ENCODE results near the gene TANGO2.

TANGO2 gene

DNA sequence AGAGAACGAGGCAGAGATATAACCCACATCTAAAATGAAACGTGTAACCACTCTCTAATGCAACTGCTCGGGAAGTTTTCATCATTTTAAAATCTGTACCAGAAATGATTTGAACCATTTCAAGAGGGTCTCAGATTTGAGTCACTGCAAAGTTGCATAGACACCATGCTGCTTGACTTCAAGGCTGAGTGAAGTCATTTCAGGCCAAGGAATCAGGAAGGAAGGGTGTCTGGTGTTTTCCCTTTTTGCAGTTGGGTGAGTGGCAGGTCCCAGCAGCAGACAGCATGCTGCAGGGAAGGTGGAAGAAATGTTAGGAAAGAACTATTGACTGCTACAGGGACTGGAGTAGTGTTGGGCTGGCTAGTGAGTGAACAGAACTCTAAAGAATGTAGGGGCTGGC is 16.5 kb downstream of the TANGO2 start:
- no peak overlapping the region for H3K27ac ChIP-seq (ENCODE audit: low read length)

GRCh38 chr22:20038574-20038973 is 17.7 kb downstream of the TANGO2 start:
- no peak overlapping the region for H3K4me3 ChIP-seq (ENCODE audit: low read length)
- no CpG with 5 or more reads among the region's 7 CpGs for WGBS (ENCODE audit: insufficient coverage, insufficient read length)
- H3K4me1 ChIP-seq (ENCODE audit: control insufficient read depth, insufficient read depth, low read length) = no peaks in the 10 kb centered on the region; the same call in 1 of the 2 replicates

More for the DNA sequence above, 16.5 kb downstream of the TANGO2 start:
- H3K9me3 ChIP-seq (ENCODE audit: control insufficient read depth, insufficient read depth, low read length) = no peaks in the 10 kb centered on the region
- no peaks in the 10 kb centered on the region for H3K36me3 ChIP-seq (ENCODE audit: control insufficient read depth, insufficient read depth, low read length)
- no peaks in the 10 kb centered on the region; the same call in 1 of the 2 replicates for H3K4me1 ChIP-seq (ENCODE audit: control insufficient read depth, insufficient read depth, low read length)
- no peaks in the 10 kb centered on the region for H3K27me3 ChIP-seq (ENCODE audit: control insufficient read depth, insufficient read depth, low read length)
- H3K4me3 ChIP-seq (ENCODE audit: low read length) = no peak overlapping the region
- no CpG with 5 or more reads among the region's 3 CpGs for WGBS (ENCODE audit: insufficient coverage, insufficient read length)
- no peak for DNase-seq (ENCODE audit: low read depth, low spot score)

GRCh38 chr22:20039683-20040325 is 18.9 kb downstream of the TANGO2 start:
- no peak for DNase-seq (ENCODE audit: low read depth, low spot score)
- Histone ChIP-seq H3K36me3 (ENCODE audit: control insufficient read depth, insufficient read depth, low read length) (no peaks in the 10 kb centered on the region), H3K4me3 (ENCODE audit: low read length) (no peak overlapping the region), H3K27me3 (ENCODE audit: control insufficient read depth, insufficient read depth, low read length) (no peaks in the 10 kb centered on the region), H3K27ac (ENCODE audit: low read length) (no peak overlapping the region), H3K4me1 (ENCODE audit: control insufficient read depth, insufficient read depth, low read length) (no peaks in the 10 kb centered on the region; the same call in 1 of the 2 replicates), H3K9me3 (ENCODE audit: control insufficient read depth, insufficient read depth, low read length) (no peaks in the 10 kb centered on the region)
- no CpG with 5 or more reads among the region's 9 CpGs for WGBS (ENCODE audit: insufficient coverage, insufficient read length)

More at GRCh38 chr22:20038574-20038973, 17.7 kb downstream of the TANGO2 start:
- H3K9me3 ChIP-seq (ENCODE audit: control insufficient read depth, insufficient read depth, low read length) = no peaks in the 10 kb centered on the region
- no peak overlapping the region for H3K27ac ChIP-seq (ENCODE audit: low read length)
- H3K36me3 ChIP-seq (ENCODE audit: control insufficient read depth, insufficient read depth, low read length) = no peaks in the 10 kb centered on the region
- DNase-seq (ENCODE audit: low read depth, low spot score) = no peak
- no peaks in the 10 kb centered on the region for H3K27me3 ChIP-seq (ENCODE audit: control insufficient read depth, insufficient read depth, low read length)

GRCh38 chr22:20040327-20041200 is 19.7 kb downstream of the TANGO2 start:
- no CpG with 5 or more reads among the region's 7 CpGs for WGBS (ENCODE audit: insufficient coverage, insufficient read length)
- Histone ChIP-seq H3K27me3 (ENCODE audit: control insufficient read depth, insufficient read depth, low read length) (no peaks in the 10 kb centered on the region), H3K9me3 (ENCODE audit: control insufficient read depth, insufficient read depth, low read length) (no peaks in the 10 kb centered on the region), H3K27ac (ENCODE audit: low read length) (no peak overlapping the region), H3K4me1 (ENCODE audit: control insufficient read depth, insufficient read depth, low read length) (no peaks in the 10 kb centered on the region), H3K36me3 (ENCODE audit: control insufficient read depth, insufficient read depth, low read length) (no peaks in the 10 kb centered on the region), H3K4me3 (ENCODE audit: low read length) (no peak overlapping the region)
- DNase-seq (ENCODE audit: low read depth, low spot score) = no peak

DNA sequence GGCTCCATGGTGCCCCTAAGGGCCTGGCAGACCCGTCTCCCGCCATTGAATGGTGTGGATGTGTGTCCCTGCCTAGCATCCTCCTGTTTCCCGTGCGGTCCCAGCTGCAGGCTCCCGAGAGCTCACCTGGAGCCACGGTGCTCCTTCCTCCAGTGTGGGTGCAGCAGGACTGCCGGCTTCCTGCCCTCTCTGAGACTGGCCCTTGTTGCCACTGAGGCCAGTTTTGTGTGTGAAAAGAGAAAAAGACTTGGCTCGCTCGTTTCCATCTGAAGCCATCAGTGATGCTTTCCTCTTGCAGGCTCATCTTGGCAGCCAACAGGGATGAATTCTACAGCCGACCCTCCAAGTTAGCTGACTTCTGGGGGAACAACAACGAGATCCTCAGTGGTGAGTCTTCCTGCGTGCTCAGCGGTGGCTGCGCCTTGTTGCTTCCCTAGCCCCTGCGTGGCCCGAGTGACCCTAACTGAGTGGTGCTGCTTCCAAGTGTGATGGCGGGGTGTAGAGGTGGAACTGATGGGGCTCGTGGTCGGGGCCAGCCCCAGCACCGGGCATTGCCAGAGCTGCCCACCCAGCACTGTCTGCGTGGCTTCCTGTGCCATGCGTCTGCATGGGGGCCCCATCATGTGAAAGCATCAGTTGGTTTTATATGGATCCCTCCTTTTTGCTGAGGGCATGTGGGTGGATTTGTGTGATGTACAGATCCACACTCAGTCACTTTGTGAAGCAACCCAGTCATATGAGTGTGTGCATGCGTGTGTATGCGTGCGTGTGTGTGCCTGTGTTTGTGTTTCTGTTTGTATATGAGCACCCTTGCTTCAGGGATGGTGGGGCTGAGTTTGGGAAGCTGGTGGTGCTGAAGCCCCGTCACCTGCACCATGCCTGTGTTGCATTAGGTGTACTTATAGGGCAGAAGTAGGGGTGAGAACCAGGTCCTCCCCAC is 22.4 kb downstream of the TANGO2 start:
- Histone ChIP-seq H3K4me1 (ENCODE audit: control insufficient read depth, insufficient read depth, low read length) (no peaks in the 10 kb centered on the region), H3K27ac (ENCODE audit: low read length) (no peak overlapping the region)

DNA sequence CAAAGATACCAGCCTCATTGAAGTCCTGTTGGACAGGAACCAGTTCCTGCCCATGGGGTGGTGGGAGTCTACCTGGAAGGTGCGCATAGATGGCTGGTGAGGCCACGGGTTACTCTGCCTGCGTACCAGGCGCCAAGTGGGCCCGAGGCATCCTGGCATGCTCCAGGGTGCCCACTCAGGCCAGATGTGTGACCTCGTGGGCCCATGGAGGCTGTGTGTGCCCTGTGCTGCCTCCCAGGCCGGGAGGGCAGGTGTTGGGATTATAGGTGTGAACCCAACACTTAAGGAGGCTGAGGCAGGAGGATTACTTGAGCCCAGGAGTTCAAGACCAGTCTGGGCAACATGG is 23.1 kb downstream of the TANGO2 start:
- no CpG with 5 or more reads among the region's 7 CpGs for WGBS (ENCODE audit: insufficient coverage, insufficient read length)
- Histone ChIP-seq H3K4me1 (ENCODE audit: control insufficient read depth, insufficient read depth, low read length) (no peaks in the 10 kb centered on the region), H3K4me3 (ENCODE audit: low read length) (no peak overlapping the region), H3K36me3 (ENCODE audit: control insufficient read depth, insufficient read depth, low read length) (no peaks in the 10 kb centered on the region), H3K9me3 (ENCODE audit: control insufficient read depth, insufficient read depth, low read length) (no peaks in the 10 kb centered on the region), H3K27ac (ENCODE audit: low read length) (no peak overlapping the region), H3K27me3 (ENCODE audit: control insufficient read depth, insufficient read depth, low read length) (no peaks in the 10 kb centered on the region)
- DNase-seq (ENCODE audit: low read depth, low spot score) = no peak

More for the DNA sequence above, 22.4 kb downstream of the TANGO2 start:
- Histone ChIP-seq H3K9me3 (ENCODE audit: control insufficient read depth, insufficient read depth, low read length) (no peaks in the 10 kb centered on the region), H3K4me3 (ENCODE audit: low read length) (no peak overlapping the region), H3K27me3 (ENCODE audit: control insufficient read depth, insufficient read depth, low read length) (no peaks in the 10 kb centered on the region), H3K36me3 (ENCODE audit: control insufficient read depth, insufficient read depth, low read length) (no peaks in the 10 kb centered on the region)
- no peak for DNase-seq (ENCODE audit: low read depth, low spot score)
- WGBS (ENCODE audit: insufficient coverage, insufficient read length) = no CpG with 5 or more reads among the region's 26 CpGs

GRCh38 chr22:20044495-20045151 is 23.7 kb downstream of the TANGO2 start:
- Histone ChIP-seq H3K9me3 (ENCODE audit: control insufficient read depth, insufficient read depth, low read length) (no peaks in the 10 kb centered on the region), H3K4me3 (ENCODE audit: low read length) (no peak overlapping the region), H3K36me3 (ENCODE audit: control insufficient read depth, insufficient read depth, low read length) (no peaks in the 10 kb centered on the region), H3K27ac (ENCODE audit: low read length) (no peak overlapping the region), H3K27me3 (ENCODE audit: control insufficient read depth, insufficient read depth, low read length) (no peaks in the 10 kb centered on the region), H3K4me1 (ENCODE audit: control insufficient read depth, insufficient read depth, low read length) (no peaks in the 10 kb centered on the region)
- no peak for DNase-seq (ENCODE audit: low read depth, low spot score)
- no CpG with 5 or more reads among the region's 10 CpGs for WGBS (ENCODE audit: insufficient coverage, insufficient read length)

DNA sequence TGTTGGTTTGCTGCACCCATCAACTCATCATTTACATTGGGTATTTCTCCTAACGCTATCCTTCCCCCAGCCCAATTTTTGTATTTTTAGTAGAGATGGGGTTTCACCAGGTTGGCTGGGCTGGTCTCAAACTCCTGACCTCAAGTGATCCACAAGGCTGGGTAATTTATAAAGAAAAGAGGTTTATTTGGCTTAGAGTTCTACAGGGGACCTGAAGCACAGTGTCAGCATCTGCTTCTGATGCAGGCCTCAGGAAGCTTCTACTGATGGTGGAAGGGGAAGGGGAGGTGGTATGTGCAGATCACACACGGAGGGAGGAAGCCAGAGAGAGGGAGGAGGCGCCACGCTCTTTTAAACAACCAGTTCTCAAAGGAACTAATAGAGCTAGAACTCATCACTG is 25.8 kb downstream of the TANGO2 start:
- no CpG with 5 or more reads among the region's 4 CpGs for WGBS (ENCODE audit: insufficient coverage, insufficient read length)

DNA sequence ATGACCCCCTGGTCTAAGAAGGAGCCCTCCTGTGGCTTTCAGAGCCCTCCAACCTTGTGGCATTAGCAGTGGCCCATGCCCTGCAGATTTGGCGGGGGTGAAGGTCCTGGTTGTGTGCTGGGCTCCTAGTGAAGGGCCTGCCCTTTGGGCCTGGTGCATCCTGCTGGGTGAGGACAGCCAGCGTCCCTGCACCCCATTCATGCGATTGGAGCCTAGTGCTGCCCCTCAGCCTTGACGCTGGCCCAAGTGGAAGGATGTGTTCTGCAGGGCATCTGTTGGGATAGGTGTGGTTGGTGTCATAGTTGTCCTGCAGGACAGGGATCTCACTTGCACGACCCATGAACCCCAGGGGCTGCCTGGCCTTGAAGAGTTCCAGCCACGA is 31.0 kb downstream of the TANGO2 start:
- no peak for DNase-seq (ENCODE audit: low read depth, low spot score)
- WGBS (ENCODE audit: insufficient coverage, insufficient read length) = no CpG with 5 or more reads among the region's 6 CpGs
- Histone ChIP-seq H3K4me1 (ENCODE audit: control insufficient read depth, insufficient read depth, low read length) (no peaks in the 10 kb centered on the region), H3K27ac (ENCODE audit: low read length) (no peak overlapping the region), H3K27me3 (ENCODE audit: control insufficient read depth, insufficient read depth, low read length) (no peaks in the 10 kb centered on the region), H3K4me3 (ENCODE audit: low read length) (no peak overlapping the region), H3K36me3 (ENCODE audit: control insufficient read depth, insufficient read depth, low read length) (peaks cover 3% of the 10 kb centered on the region; the same call in 1 of the 2 replicates), H3K9me3 (ENCODE audit: control insufficient read depth, insufficient read depth, low read length) (no peaks in the 10 kb centered on the region)

More for the DNA sequence above, 25.8 kb downstream of the TANGO2 start:
- DNase-seq (ENCODE audit: low read depth, low spot score) = no peak
- no peaks in the 10 kb centered on the region for H3K9me3 ChIP-seq (ENCODE audit: control insufficient read depth, insufficient read depth, low read length)
- H3K36me3 ChIP-seq (ENCODE audit: control insufficient read depth, insufficient read depth, low read length) = no peaks in the 10 kb centered on the region
- H3K27me3 ChIP-seq (ENCODE audit: control insufficient read depth, insufficient read depth, low read length) = no peaks in the 10 kb centered on the region
- H3K4me3 ChIP-seq (ENCODE audit: low read length) = no peak overlapping the region
- no peaks in the 10 kb centered on the region for H3K4me1 ChIP-seq (ENCODE audit: control insufficient read depth, insufficient read depth, low read length)
- no peak overlapping the region for H3K27ac ChIP-seq (ENCODE audit: low read length)
